A673 (cell line): ENCODE results near the gene QRSL1. TPM values are rescaled to one million over a fixed set of nuclear protein-coding genes. Genes with fewer than 3 reads are reported as not detected.

Source experiments
- BruUV-seq: library from RNA; stranded (reverse); fragments of 400-500 nt; replicated peaks from 2 replicates; lab custom pipeline; 2021; lab: Mats Ljungman, UMichigan
- CTCF ChIA-PET: fragments of 300-600 bp; sonication (Branson Sonifier 250); formaldehyde crosslinking; loops from one replicate; lab custom pipeline; 2022; ENCODE audit warnings: antibody characterized with exemption; lab: Charles Lee
- POLR2A ChIA-PET: fragments of 300-600 bp; sonication (Branson Sonifier 250); formaldehyde crosslinking; loops from one replicate; lab custom pipeline; 2022; ENCODE audit warnings: antibody characterized with exemption; ENCODE audit not compliant: low non-redundant PET; lab: Charles Lee
- DNase-seq: peaks from one replicate; pipeline ENCODE4 v3.0.0-alpha.2; 2015; ENCODE audit warnings: low spot score
- H3K27ac ChIP-seq: fragments of 200-600 bp; sonication (generic); 2 replicates; pipeline ENCODE4 v1.5.1; 2016; ENCODE audit warnings: mixed run types, low read depth, mild to moderate bottlenecking, mixed read lengths, antibody characterized with exemption, low read length; ENCODE audit not compliant: poor library complexity, severe bottlenecking
- H3K27me3 ChIP-seq: fragments of 200-600 bp; sonication (generic); replicated peaks from 2 replicates; pipeline ENCODE4 v1.6.1; 2017; ENCODE audit warnings: mixed run types, low read depth, mild to moderate bottlenecking, mixed read lengths, antibody characterized with exemption, low read length; ENCODE audit not compliant: insufficient read depth, poor library complexity
- H3K36me3 ChIP-seq: fragments of 200-600 bp; sonication (generic); 2 replicates; pipeline ENCODE4 v1.6.1; 2016; ENCODE audit warnings: mixed run types, mild to moderate bottlenecking, mixed read lengths, antibody characterized with exemption, low read length; ENCODE audit not compliant: insufficient read depth, poor library complexity, severe bottlenecking
- H3K4me1 ChIP-seq: fragments of 200-600 bp; sonication (generic); 2 replicates; pipeline ENCODE4 v1.6.1; 2017; ENCODE audit warnings: mixed run types, mild to moderate bottlenecking, mixed read lengths, antibody characterized with exemption, low read length; ENCODE audit not compliant: insufficient read depth, poor library complexity, severe bottlenecking
- H3K4me3 ChIP-seq: fragments of 200-600 bp; sonication (generic); 2 replicates; pipeline ENCODE4 v1.5.1; 2016; ENCODE audit warnings: low read depth, mixed run types, mild to moderate bottlenecking, mixed read lengths, low read length; ENCODE audit not compliant: poor library complexity, severe bottlenecking
- H3K9me3 ChIP-seq: fragments of 200-600 bp; sonication (generic); 2 replicates; pipeline ENCODE4 v1.6.1; 2016; ENCODE audit warnings: mixed run types, low read depth, mild to moderate bottlenecking, mixed read lengths, antibody characterized with exemption, low read length; ENCODE audit not compliant: poor library complexity, severe bottlenecking
- EZH2 ChIP-seq: fragments of 200-600 bp; sonication (generic); IDR thresholded peaks from 2 replicates; pipeline ENCODE4 v1.6.1; 2017; ENCODE audit warnings: borderline replicate concordance, low read depth, mild to moderate bottlenecking, mixed read lengths, antibody characterized with exemption, low read length; ENCODE audit not compliant: poor library complexity, severe bottlenecking
- intact Hi-C: fragments of 100-400 bp; cut with micrococcal nuclease; formaldehyde crosslinking; loops from one replicate; pipeline ENCODE4 v1.10.0; 2022; ENCODE audit not compliant: unreplicated experiment
- total RNA-seq: library from RNA; stranded (reverse); gene quantifications from 2 replicates; pipeline ENCODE4 v1.2.3, GENCODE V29; 2021
- TF ChIP-seq, protein P1 (sequence below): fragments of 300-800, 200-600 bp; sonication (generic); conservative IDR thresholded peaks from 2 replicates; pipeline ENCODE4 v1.5.1; 2017; ENCODE audit warnings: low read depth, mild to moderate bottlenecking, antibody characterized with exemption, low read length, moderate library complexity, mixed read lengths

QRSL1 gene
- total RNA-seq, 1 experiment from 2014 or later: 20.4 TPM

DNA sequence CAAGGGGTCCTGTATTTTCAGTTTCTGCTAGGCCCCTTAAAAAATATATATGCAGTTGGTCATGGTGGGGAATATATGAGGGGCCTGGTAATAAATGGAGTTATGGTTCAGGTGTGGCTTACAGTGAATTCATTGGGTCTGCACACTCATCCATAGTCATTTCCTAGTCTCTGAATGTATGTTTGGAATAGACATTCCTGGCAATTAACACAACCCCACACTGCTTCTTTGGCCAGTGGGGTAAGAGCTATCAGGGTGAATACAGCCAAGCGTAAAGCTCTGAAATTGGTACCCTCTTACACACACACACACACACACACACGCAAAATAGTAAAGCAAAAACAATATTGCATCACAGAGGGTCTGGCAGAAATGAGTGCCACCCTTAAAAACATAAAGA lies 56.5 kb downstream of the QRSL1 start:
- intact Hi-C loops: no loop called here
- POLR2A ChIA-PET: no interaction called here
- no peak for TF ChIP-seq EZH2
- TF ChIP-seq, protein P1, sequence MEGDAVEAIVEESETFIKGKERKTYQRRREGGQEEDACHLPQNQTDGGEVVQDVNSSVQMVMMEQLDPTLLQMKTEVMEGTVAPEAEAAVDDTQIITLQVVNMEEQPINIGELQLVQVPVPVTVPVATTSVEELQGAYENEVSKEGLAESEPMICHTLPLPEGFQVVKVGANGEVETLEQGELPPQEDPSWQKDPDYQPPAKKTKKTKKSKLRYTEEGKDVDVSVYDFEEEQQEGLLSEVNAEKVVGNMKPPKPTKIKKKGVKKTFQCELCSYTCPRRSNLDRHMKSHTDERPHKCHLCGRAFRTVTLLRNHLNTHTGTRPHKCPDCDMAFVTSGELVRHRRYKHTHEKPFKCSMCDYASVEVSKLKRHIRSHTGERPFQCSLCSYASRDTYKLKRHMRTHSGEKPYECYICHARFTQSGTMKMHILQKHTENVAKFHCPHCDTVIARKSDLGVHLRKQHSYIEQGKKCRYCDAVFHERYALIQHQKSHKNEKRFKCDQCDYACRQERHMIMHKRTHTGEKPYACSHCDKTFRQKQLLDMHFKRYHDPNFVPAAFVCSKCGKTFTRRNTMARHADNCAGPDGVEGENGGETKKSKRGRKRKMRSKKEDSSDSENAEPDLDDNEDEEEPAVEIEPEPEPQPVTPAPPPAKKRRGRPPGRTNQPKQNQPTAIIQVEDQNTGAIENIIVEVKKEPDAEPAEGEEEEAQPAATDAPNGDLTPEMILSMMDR: no peak
- no peaks in the 10 kb centered on the region for H3K36me3 ChIP-seq
- H3K27me3 ChIP-seq: no peaks in the 10 kb centered on the region
- H3K9me3 ChIP-seq: no peaks in the 10 kb centered on the region
- CTCF ChIA-PET: no interaction called here
- no peak overlapping the region for H3K4me3 ChIP-seq
- DNase-seq: no peak
- BruUV-seq: no TSS peak
- H3K4me1 ChIP-seq: no peaks in the 10 kb centered on the region
- H3K27ac ChIP-seq: no peak overlapping the region

GRCh38 chr6:106688177-106688951 lies 59.0 kb downstream of the QRSL1 start:
- no TSS peak for BruUV-seq
- intact Hi-C loops: no loop called here

DNA sequence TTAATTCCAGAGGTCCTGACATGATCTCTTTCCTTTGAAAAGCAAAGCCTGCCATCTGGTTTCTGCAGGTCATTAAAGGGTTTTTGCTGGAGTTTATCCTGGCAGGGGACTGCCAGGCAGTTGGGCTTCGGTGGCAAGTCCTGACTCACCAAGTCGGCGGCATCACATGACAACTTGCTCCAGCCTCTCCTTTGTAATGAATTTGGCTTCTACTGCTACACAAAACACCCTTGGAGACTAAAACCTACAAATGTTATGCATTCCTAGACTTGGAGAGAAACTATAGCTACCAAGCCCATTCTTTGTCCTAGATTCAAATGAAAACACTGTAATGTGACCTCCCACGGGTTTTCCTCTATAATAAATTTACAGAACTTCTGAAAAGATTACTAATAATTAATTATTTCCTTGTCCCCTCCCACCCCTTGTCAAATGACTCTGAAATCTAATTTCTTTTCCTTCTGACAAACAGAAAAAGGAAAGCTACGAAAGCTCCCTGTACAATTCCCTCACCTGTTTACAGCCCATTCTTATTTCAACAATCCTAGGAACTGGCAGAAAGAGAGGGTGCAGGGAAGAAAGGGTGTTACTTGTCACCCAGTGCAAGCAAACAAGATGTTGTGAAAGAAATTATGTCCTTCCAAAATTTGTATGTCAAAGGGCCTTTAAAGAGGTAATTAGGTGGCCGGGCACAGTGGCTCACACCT lies 62.9 kb downstream of the QRSL1 start:
- no peaks in the 10 kb centered on the region for H3K36me3 ChIP-seq
- no peaks in the 10 kb centered on the region for H3K27me3 ChIP-seq
- intact Hi-C loops: no loop called here
- ChIA-PET POLR2A (no interaction called here), CTCF (no interaction called here)
- no peaks in the 10 kb centered on the region for H3K9me3 ChIP-seq
- H3K27ac ChIP-seq: no peak overlapping the region
- H3K4me3 ChIP-seq: no peak overlapping the region
- no peak for TF ChIP-seq EZH2
- TF ChIP-seq, protein P1: no peak
- DNase-seq: peak; percentile 51
- no TSS peak for BruUV-seq
- no peaks in the 10 kb centered on the region for H3K4me1 ChIP-seq

More at GRCh38 chr6:106688177-106688951, 59.0 kb downstream of the QRSL1 start:
- POLR2A ChIA-PET: no interaction called here
- Histone ChIP-seq H3K27me3 (no peaks in the 10 kb centered on the region), H3K36me3 (no peaks in the 10 kb centered on the region), H3K4me3 (no peak overlapping the region), H3K27ac (no peak overlapping the region), H3K4me1 (no peaks in the 10 kb centered on the region), H3K9me3 (no peaks in the 10 kb centered on the region)
- peak; percentile 22 for DNase-seq
- TF ChIP-seq, protein P1: peak; percentile 32; the same call in 1 of the 2 replicates
- TF ChIP-seq EZH2: no peak
- CTCF ChIA-PET: no interaction called here
